Ascending aorta (tissue), 2 donors: ENCODE measurements around the gene KRTAP10-9. TPM values are rescaled to one million over a fixed set of nuclear protein-coding genes. Genes with fewer than 3 reads are reported as not detected.

Experiments used
- DNase-seq, 2 donors: peaks; one replicate each; pipeline ENCODE4 v3.0.0-alpha.2; 2019; ENCODE audit warnings: low spot score in 2 of 2
- H3K27ac ChIP-seq, 2 donors: fragments of 200-600 bp; sonication (generic); one replicate each; pipeline ENCODE4 v1.5.1; 2016 to 2017; ENCODE audit warnings: mild to moderate bottlenecking in 1 of 2
- H3K27me3 ChIP-seq: fragments of 200-600 bp; sonication (generic); one replicate; pipeline ENCODE4 v1.5.1; 2017
- H3K36me3 ChIP-seq, 2 donors: fragments of 200-600 bp; sonication (generic); one replicate each; pipeline ENCODE4 v1.5.1; 2016
- H3K4me1 ChIP-seq, 2 donors: fragments of 200-600 bp; sonication (generic); one replicate each; pipeline ENCODE4 v1.5.1; 2016 to 2017; ENCODE audit warnings: mild to moderate bottlenecking in 1 of 2
- H3K4me3 ChIP-seq, 2 donors: fragments of 200-600 bp; sonication (generic); one replicate each; pipeline ENCODE4 v1.5.1; 2016 to 2017; ENCODE audit warnings: mild to moderate bottlenecking in 1 of 2
- H3K9me3 ChIP-seq, 2 donors: fragments of 200-600 bp; sonication (generic); one replicate each; pipeline ENCODE4 v1.5.1; 2016
- intact Hi-C: fragments of 100-400 bp; cut with DNase I; formaldehyde crosslinking; loops from one replicate; pipeline ENCODE4 v1.15.1; 2023
- total RNA-seq: library from RNA; depleted of rRNA; stranded (reverse); fragments of >200 nt; gene quantifications from one replicate; pipeline ENCODE4 v1.1.0, GENCODE V29; 2016
- TF ChIP-seq, protein P1 (sequence below), 3 experiments: fragments of 200-600 bp in 2 of 3; fragments of 450-650 bp in 1 of 3; sonication (generic) in 2 of 3; IDR thresholded peaks; one replicate each; pipeline ENCODE4 v1.5.1; 2016 to 2019; ENCODE audit warnings: antibody characterized with exemption in 3 of 3, mild to moderate bottlenecking in 1 of 3, moderate library complexity in 1 of 3

KRTAP10-9 gene
- total RNA-seq, 1 donor from 2014 or later, result not detected

DNA sequence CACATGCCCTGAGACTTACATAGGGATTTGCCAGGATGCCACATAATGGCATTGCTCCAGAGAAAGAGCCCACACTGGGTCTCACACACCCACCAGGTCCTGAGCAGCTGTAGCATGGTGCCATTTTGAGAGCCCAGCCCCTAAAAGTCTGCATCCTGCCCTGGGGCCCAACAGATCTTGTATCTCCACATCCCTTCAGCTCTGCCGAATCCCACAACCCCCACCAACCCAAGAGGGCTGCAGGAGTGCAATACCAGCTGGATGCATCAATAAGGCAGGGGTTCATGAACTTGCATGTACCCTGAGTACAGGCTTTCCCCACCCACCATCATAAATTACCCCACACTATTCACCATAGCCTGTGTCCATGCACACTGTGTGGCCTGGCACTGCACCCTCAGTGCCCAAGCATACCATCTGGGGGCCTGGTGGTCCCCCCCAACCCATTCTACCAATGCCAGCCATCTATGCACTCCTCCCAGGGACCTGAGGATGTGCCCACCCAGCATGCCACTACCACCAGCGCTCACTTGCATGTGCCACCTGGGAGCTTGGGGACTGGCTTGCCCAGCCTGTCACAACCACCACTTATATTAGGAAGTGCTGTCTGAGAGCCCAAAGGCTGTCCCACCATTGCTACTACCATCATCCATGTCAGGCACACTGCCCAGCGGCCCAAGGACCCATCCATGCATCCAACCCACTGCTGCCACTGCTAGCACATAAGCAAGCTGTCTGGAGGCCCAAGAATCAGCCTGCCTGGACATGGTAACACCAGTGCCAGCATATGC is 43.9 kb downstream of the KRTAP10-9 start:
- Histone ChIP-seq H3K36me3 (no peaks in the 10 kb centered on the region), H3K27me3 (no peaks in the 10 kb centered on the region), H3K9me3 (peaks cover 4 to 22% of the 10 kb centered on the region in 2 donors), H3K4me1 (no peaks in the 10 kb centered on the region), H3K27ac (no peak overlapping the region), H3K4me3 (no peak overlapping the region)
- TF ChIP-seq, protein P1, sequence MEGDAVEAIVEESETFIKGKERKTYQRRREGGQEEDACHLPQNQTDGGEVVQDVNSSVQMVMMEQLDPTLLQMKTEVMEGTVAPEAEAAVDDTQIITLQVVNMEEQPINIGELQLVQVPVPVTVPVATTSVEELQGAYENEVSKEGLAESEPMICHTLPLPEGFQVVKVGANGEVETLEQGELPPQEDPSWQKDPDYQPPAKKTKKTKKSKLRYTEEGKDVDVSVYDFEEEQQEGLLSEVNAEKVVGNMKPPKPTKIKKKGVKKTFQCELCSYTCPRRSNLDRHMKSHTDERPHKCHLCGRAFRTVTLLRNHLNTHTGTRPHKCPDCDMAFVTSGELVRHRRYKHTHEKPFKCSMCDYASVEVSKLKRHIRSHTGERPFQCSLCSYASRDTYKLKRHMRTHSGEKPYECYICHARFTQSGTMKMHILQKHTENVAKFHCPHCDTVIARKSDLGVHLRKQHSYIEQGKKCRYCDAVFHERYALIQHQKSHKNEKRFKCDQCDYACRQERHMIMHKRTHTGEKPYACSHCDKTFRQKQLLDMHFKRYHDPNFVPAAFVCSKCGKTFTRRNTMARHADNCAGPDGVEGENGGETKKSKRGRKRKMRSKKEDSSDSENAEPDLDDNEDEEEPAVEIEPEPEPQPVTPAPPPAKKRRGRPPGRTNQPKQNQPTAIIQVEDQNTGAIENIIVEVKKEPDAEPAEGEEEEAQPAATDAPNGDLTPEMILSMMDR (IDR thresholded peaks at IDR 0.05), result no peak
- intact Hi-C loops, result no loop called here
- DNase-seq, result peak in 1 of 2 donors; percentile 46

DNA sequence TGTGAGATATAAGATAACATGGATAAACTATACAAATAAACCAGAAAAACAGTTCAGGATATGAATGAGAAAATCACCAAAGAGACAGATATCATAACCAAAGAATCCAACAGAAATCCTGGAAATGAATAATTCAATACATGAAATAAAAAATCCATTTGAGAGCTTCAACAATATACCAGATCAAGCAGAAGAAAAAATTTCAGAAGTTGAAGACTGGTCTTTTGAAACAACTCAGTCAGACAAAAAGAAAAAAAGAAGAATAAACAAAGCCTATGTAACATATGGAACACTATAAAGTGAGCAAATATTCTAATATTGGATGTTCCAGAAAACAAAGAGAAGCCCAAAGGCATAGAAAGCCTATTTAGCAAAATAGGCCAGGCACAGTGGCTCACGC is 45.0 kb downstream of the KRTAP10-9 start:
- H3K36me3 ChIP-seq, result no peaks in the 10 kb centered on the region
- H3K27me3 ChIP-seq, result no peaks in the 10 kb centered on the region
- no peak overlapping the region for H3K4me3 ChIP-seq
- DNase-seq, result no peak
- TF ChIP-seq, protein P1 (IDR thresholded peaks at IDR 0.05), result no peak
- no peak overlapping the region for H3K27ac ChIP-seq
- intact Hi-C loops, result no loop called here
- H3K9me3 ChIP-seq, result peaks cover 4 to 22% of the 10 kb centered on the region in 2 donors
- H3K4me1 ChIP-seq, result no peaks in the 10 kb centered on the region

DNA sequence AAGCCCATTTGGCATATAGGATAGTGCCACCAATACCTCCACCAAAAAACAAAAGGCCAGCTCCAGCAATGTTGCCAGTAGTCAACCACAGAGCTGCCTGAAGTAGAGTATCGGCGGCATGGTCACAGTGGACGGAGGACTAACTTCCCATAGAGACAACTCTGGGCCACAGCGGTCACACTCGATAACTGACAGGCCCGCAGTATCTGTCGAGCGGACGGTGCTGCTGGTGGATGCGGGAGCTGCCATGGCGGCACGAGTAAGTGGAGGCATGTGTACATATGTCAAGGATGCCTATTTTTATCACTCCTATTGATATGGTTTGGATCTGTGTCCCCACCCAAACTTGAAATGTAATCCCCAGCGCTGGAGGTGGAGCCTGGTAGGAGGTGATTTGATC is 51.0 kb downstream of the KRTAP10-9 start:
- DNase-seq, result peak in 1 of 2 donors; percentile 56

More for the DNA sequence above, 51.0 kb downstream of the KRTAP10-9 start:
- Histone ChIP-seq H3K4me3 (no peak overlapping the region), H3K27me3 (no peaks in the 10 kb centered on the region), H3K4me1 (no peaks in the 10 kb centered on the region), H3K27ac (no peak overlapping the region), H3K9me3 (peaks cover 0 to 6% of the 10 kb centered on the region in 2 donors), H3K36me3 (no peaks in the 10 kb centered on the region)
- TF ChIP-seq, protein P1 (IDR thresholded peaks at IDR 0.05), result no peak
- intact Hi-C loops, result no loop called here

Other genes with a start within 250 kb of the KRTAP10-9 start
- gene LRRC3, start 171.6 kb upstream of the KRTAP10-9 start, total RNA-seq, result 2.2 TPM
- not detected for gene KRTAP10-1, start 86.9 kb upstream of the KRTAP10-9 start, total RNA-seq
- not detected for gene KRTAP10-2, start 75.6 kb upstream of the KRTAP10-9 start, total RNA-seq
- gene KRTAP10-3, start 68.3 kb upstream of the KRTAP10-9 start, total RNA-seq, result not detected
- not detected for gene KRTAP10-4, start 53.4 kb upstream of the KRTAP10-9 start, total RNA-seq
- gene KRTAP10-5, start 46.5 kb upstream of the KRTAP10-9 start, total RNA-seq, result not detected
- gene KRTAP10-6, start 34.6 kb upstream of the KRTAP10-9 start, total RNA-seq, result not detected
- gene KRTAP10-7, start 26.5 kb upstream of the KRTAP10-9 start, total RNA-seq, result not detected
- gene KRTAP10-8, start 15.0 kb upstream of the KRTAP10-9 start, total RNA-seq, result not detected
- gene KRTAP10-10, start 10.3 kb downstream of the KRTAP10-9 start, total RNA-seq, result not detected
- gene KRTAP10-11, start 19.3 kb downstream of the KRTAP10-9 start, total RNA-seq, result not detected
- not detected for gene KRTAP12-4, start 27.6 kb downstream of the KRTAP10-9 start, total RNA-seq
- not detected for gene KRTAP12-3, start 30.8 kb downstream of the KRTAP10-9 start, total RNA-seq
- not detected for gene KRTAP12-2, start 39.8 kb downstream of the KRTAP10-9 start, total RNA-seq
- gene KRTAP12-1, start 55.1 kb downstream of the KRTAP10-9 start, total RNA-seq, result not detected
- gene KRTAP10-12, start 70.1 kb downstream of the KRTAP10-9 start, total RNA-seq, result not detected
- gene TSPEAR, start 84.5 kb downstream of the KRTAP10-9 start, total RNA-seq, result not detected
- 58.1 TPM for gene UBE2G2, start 174.7 kb downstream of the KRTAP10-9 start, total RNA-seq
- 69.2 TPM for gene SUMO3, start 191.0 kb downstream of the KRTAP10-9 start, total RNA-seq
- gene PTTG1IP, start 246.6 kb downstream of the KRTAP10-9 start, total RNA-seq, result 468 TPM